Measurements from ENCODE around the gene PRPS2. TPM values are rescaled to one million over a fixed set of nuclear protein-coding genes. Genes with fewer than 3 reads are reported as not detected.

The PRPS2 gene
- total RNA-seq, 1 experiment from 2014 or later, result 39.6 TPM

GRCh38 chrX:12814420-12814819 lies 23.2 kb downstream of the PRPS2 start:
- peak; percentile 33 for DNase-seq (ENCODE audit: low read depth)

DNA sequence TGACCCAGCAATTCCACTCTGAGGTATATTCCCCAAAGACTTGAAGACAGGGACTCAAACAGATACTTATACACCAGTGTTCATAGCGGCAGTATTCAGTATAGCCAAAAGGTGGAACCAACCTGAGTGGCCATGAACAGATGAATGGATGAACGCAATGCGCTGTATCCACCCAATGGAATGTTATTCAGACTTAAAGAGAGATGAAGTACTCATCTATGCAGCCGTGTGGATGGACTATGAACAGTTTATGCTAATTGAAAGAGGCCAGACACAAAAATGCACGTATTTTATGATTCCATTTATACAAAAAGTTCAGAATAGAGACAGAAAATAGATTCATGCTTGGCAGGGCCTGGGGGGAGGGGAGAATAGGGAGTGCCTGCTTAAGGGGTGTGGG lies 26.3 kb downstream of the PRPS2 start:
- DNase-seq (ENCODE audit: low read depth), result no peak

GRCh38 chrX:12819222-12819621 lies 28.0 kb downstream of the PRPS2 start:
- DNase-seq (ENCODE audit: low read depth), result no peak

GRCh38 chrX:12820737-12821136 lies 29.5 kb downstream of the PRPS2 start:
- DNase-seq (ENCODE audit: low read depth), result no peak

- DNase-seq (ENCODE audit: low read depth), result no peak
Observed at GRCh38 chrX:12824944-12825343, 33.7 kb downstream of the PRPS2 start.

DNA sequence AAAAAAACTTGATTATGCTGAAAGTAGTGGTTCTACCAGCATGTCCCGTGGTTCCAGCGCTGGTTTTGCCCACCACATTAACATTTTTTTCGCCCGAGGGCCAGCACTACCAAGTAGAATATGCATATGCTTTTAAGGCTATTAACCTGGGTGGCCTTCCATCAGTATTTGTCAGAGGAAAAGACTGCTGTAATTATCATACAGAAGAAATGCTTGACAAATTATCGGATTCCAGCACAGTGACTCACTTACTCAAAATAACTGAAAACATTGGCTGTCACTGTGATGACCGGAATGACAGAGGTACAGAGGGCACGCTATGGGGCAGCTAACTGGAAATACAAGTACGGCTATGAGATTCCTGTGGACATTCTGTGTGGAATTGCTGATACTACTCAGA lies 34.6 kb downstream of the PRPS2 start:
- DNase-seq (ENCODE audit: low read depth), result peak; percentile 0

DNA sequence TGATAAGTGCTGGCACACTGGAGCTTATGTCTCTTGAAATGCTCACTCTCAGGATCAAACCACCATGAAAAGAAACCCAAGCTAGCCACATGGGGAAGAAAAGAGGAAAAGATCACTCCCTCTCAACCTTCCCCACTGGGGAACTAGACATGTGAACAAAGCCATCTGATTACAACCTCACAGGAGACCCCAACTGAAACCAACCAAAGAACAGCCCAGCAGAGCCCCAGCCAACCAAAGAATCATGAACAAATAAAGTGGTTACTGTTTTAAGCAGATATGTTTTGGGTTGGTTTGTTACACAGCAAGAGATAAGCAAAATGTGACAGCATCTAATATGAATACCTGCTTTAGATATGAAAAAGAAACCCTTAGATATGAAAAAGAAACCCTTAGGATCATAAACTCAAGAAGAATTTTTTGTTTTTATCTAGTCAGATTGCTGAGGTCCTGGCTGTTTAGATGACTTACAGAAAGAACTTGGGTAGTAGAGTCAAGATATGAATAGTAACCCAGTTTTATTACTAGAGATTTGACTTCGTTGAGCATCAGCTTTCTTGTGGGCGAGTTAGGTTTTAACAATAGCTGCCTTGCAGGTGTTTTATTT lies 52.0 kb downstream of the PRPS2 start:
- DNase-seq (ENCODE audit: low read depth), result no peak

- DNase-seq (ENCODE audit: low read depth), result no peak
Observed at GRCh38 chrX:12843668-12844279, 52.6 kb downstream of the PRPS2 start.

GRCh38 chrX:12844319-12844718 lies 53.1 kb downstream of the PRPS2 start:
- DNase-seq (ENCODE audit: low read depth), result no peak

GRCh38 chrX:12865359-12865758 lies 74.1 kb downstream of the PRPS2 start:
- no peak for DNase-seq (ENCODE audit: low read depth)

DNA sequence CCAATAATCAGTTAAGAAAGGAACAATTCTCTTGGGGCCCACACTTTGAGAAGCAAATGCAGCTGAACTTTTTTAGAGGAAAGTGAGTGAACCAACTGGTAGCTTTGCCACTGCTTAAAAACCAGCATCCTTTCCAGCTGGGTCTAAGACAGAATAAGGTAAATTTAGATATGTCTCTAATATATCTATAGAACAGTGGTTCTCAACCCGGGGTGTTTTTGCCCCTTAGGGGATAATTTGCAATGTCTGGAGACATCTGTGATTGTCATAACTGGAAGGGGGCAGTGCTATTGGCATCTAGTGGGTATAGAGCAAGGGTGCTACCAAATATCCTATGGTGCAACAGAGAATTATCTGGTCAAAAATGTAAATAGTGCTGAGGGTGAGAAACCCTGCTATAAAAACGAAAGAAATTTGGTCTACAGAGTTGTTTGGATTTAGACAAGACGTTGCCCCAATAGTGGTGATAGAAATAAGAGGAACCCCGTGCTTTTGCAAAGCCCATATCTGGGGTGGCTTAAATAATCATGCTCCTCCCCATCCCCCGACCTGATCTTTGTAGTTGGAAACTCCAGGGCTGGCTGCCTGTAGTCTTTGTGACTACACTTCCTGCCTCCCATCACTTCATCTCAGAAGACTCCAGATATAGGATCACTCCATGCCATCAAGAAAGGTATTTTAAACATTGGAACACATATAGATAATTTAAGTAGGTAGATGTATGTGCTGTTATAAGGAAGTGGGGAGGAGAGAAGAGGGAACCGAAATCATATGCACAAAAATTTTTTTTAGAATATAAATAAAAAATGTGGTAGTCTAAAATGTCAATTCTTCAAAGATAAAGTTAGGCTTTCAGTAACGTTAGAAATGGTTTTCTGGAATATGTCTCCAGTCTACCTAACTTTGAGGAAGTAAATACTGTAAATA lies 75.5 kb downstream of the PRPS2 start, which contains the start of gene TLR7:
TLR7 (plus strand) TSS at position 622 of the 927 bp plus-strand sequence. CDS start 507 bp downstream, outside the sequence.
- no peak for DNase-seq (ENCODE audit: low read depth)

DNA sequence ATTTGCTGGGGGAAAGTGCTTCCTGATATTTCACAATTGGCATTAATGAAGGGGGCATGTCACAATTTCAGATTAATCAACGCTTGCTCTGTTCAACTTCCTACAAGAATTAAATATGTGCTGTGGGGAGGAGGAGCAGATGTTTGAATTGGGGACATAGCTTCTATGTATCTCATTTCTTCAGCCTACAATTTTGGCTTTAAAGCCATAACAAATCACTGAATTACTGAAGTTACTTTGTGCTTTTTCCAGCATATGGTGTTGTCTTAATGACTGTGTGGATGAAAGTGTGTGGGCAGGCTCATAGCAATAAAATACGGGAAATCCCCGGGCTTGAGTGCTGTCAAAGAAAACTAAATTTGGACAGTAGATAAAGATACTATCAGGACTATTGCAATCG lies 76.5 kb downstream of the PRPS2 start:
- DNase-seq (ENCODE audit: low read depth), result no peak

GRCh38 chrX:12868747-12869146 lies 77.5 kb downstream of the PRPS2 start:
- no peak for DNase-seq (ENCODE audit: low read depth)

GRCh38 chrX:12871257-12871656 lies 80.0 kb downstream of the PRPS2 start:
- DNase-seq (ENCODE audit: low read depth), result no peak

- no peak for DNase-seq (ENCODE audit: low read depth)
Observed at GRCh38 chrX:12872741-12873140, 81.5 kb downstream of the PRPS2 start.

Other genes starting within 250 kb of the PRPS2 start
- gene TLR7, start 75.7 kb downstream of the PRPS2 start, total RNA-seq (2014; rRNA removed), result under 0.01 TPM in 1 of 2 replicates, not detected in the other
- not detected in 2 replicates for gene TLR8, start 115.2 kb downstream of the PRPS2 start, total RNA-seq (2014; rRNA removed)
- 5,577 and 7,816 TPM in 2 replicates for gene TMSB4X, start 183.7 kb downstream of the PRPS2 start, total RNA-seq (2014; rRNA removed)